Spleen (tissue), 7 donors: ENCODE measurements around the gene ROR1.

Experiments
- POLR2A ChIP-seq, 3 donors: fragments of 450-650 bp; IDR thresholded peaks; one replicate each; pipeline ENCODE4 v1.5.1; 2017; ENCODE audit warnings: antibody characterized with exemption in 3 of 3, mild to moderate bottlenecking in 1 of 3
- TF ChIP-seq, protein P1 (sequence below), 11 experiments: fragments of 200-600 bp in 7 of 11; fragments of 450-650 bp in 4 of 11; sonication (generic) in 4 of 11; IDR thresholded peaks in 8 of 11; conservative IDR thresholded peaks in 3 of 11; 1 replicate in 7 of 11; 2 replicates in 4 of 11; pipeline versions ENCODE4 v1.4.0 to v1.8.0; 2016 to 2021; ENCODE audit warnings: antibody characterized with exemption in 11 of 11, inconsistent platforms in 4 of 11, mild to moderate bottlenecking in 1 of 11
- donor health status: DM: no; HTN: no; CAD: no; lungs with moderate emphysema.
- donor health status: DM: no; HTN: no; CAD: no.
- donor health status: DM: no; HTN: no; CAD: no.

GRCh38 chr1:63799307-63799706 lies 25.5 kb downstream of the ROR1 start:
- no peak for TF ChIP-seq POLR2A (IDR thresholded peaks at IDR 0.05)
- TF ChIP-seq, protein P1, sequence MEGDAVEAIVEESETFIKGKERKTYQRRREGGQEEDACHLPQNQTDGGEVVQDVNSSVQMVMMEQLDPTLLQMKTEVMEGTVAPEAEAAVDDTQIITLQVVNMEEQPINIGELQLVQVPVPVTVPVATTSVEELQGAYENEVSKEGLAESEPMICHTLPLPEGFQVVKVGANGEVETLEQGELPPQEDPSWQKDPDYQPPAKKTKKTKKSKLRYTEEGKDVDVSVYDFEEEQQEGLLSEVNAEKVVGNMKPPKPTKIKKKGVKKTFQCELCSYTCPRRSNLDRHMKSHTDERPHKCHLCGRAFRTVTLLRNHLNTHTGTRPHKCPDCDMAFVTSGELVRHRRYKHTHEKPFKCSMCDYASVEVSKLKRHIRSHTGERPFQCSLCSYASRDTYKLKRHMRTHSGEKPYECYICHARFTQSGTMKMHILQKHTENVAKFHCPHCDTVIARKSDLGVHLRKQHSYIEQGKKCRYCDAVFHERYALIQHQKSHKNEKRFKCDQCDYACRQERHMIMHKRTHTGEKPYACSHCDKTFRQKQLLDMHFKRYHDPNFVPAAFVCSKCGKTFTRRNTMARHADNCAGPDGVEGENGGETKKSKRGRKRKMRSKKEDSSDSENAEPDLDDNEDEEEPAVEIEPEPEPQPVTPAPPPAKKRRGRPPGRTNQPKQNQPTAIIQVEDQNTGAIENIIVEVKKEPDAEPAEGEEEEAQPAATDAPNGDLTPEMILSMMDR (IDR thresholded peaks at IDR 0.05 in 8 of 11, conservative IDR thresholded peaks at IDR 0.05 in 3 of 11), result no peak
